ENCODE data around the gene SGO2.

- TF ChIP-seq CTCF (IDR thresholded peaks at IDR 0.05): no peak
- TF ChIP-seq POLR2A (IDR thresholded peaks at IDR 0.05): no peak
Observed at GRCh38 chr2:200624658-200625057, 98.7 kb downstream of the SGO2 start.
